Mononuclear cell (primary cell): ENCODE results near the gene CHRNA1. TPM values are rescaled to one million over a fixed set of nuclear protein-coding genes. Genes with fewer than 3 reads are reported as not detected.
"Not testable (repeated sequence)": the region's sequence is repeated elsewhere in the genome, so short reads cannot be mapped to it uniquely, and the experiment has no call there.

ENCODE experiments used
- H3K27me3 ChIP-seq: 2 replicates; pipeline ENCODE4 v1.6.0; 2011; ENCODE audit warnings: low read length, control low read depth; ENCODE audit not compliant: insufficient read depth
- H3K4me1 ChIP-seq: 2 replicates; pipeline ENCODE4 v1.5.1; 2011; ENCODE audit warnings: mild to moderate bottlenecking, low read length, control low read depth; ENCODE audit not compliant: insufficient read depth
- H3K4me3 ChIP-seq: 2 replicates; pipeline ENCODE4 v1.5.1; 2011; ENCODE audit warnings: mild to moderate bottlenecking, low read length, moderate library complexity
- H3K9me3 ChIP-seq: 2 replicates; pipeline ENCODE4 v1.5.1; 2011; ENCODE audit warnings: low read depth, mild to moderate bottlenecking, control low read depth, low read length
- total RNA-seq: library from RNA; depleted of rRNA; stranded (reverse); fragments of >200 nt; gene quantifications from one replicate; pipeline ENCODE4 v1.2.3, GENCODE V29; 2012

CHRNA1 gene
- total RNA-seq, 1 donor: 0.21 TPM

DNA sequence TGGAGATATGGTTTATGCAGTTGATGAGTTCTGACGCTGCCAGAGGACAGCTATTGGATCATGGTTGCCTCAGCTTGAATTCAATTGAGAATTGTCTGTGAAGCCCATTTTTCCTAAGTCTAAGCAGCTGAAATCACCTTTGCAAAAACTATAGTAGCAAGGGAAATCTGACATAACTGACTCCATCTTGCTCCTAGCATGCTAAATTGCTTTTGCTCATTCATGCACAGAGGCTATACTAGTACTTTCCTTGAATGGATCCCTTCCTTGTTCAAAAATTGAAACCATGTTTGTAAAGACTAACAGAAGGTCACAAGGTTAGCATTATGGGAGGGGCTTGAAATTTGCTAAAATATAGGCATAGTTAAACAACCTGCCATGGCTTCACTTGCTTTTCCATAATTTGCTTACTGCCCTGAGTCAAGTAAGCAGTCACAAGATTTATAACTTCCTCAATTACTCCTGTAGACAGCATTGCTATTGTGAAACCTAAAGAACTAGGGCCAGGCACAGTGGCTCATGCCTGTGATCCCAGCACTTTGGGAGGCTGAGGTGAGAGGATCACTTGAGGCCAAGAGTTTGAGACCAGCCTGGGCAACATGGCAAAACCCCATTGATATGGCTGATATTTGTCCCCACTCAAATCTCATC lies 41.2 kb downstream of the CHRNA1 start:
- Histone ChIP-seq H3K27me3 (peaks cover 17% of the 10 kb centered on the region), H3K9me3 (no peaks in the 10 kb centered on the region), H3K4me1 (peaks cover 7% of the 10 kb centered on the region), H3K4me3 (no peak overlapping the region)

GRCh38 chr2:174719016-174719415 lies 45.3 kb downstream of the CHRNA1 start:
- Histone ChIP-seq H3K9me3 (no peaks in the 10 kb centered on the region), H3K4me1 (peaks cover 20% of the 10 kb centered on the region), H3K4me3 (no peak overlapping the region), H3K27me3 (no peaks in the 10 kb centered on the region)

GRCh38 chr2:174718591-174718990 lies 45.7 kb downstream of the CHRNA1 start:
- no peak overlapping the region for H3K4me3 ChIP-seq
- peaks cover 20% of the 10 kb centered on the region for H3K4me1 ChIP-seq
- H3K27me3 ChIP-seq: no peaks in the 10 kb centered on the region
- no peaks in the 10 kb centered on the region for H3K9me3 ChIP-seq

GRCh38 chr2:174717916-174718315 lies 46.4 kb downstream of the CHRNA1 start:
- Histone ChIP-seq H3K4me1 (peaks cover 19% of the 10 kb centered on the region), H3K27me3 (no peaks in the 10 kb centered on the region), H3K9me3 (no peaks in the 10 kb centered on the region), H3K4me3 (no peak overlapping the region)

DNA sequence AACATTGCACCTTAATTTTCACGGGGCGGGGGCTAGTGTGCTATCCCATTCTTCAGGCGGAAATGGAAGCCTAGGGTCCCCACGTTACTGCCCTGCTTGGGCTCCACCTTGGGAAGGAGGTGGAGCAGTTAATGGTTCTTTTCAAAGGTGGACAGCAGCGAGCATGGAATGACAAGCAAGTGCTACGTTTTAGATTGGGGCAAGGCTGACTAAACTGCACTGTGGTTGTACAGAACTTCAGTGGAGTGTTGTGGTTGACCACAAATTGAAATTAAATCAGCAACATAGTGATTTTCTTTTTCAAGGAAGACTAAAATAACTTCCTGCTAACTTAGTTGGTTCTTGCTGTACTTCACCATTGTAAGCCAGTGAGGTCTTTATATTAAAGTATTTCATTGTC lies 47.0 kb downstream of the CHRNA1 start:
- Histone ChIP-seq H3K27me3 (no peaks in the 10 kb centered on the region), H3K4me1 (peaks cover 17% of the 10 kb centered on the region)

GRCh38 chr2:174716785-174717184 lies 47.5 kb downstream of the CHRNA1 start:
- Histone ChIP-seq H3K4me1 (peaks cover 17% of the 10 kb centered on the region), H3K27me3 (no peaks in the 10 kb centered on the region), H3K9me3 (no peaks in the 10 kb centered on the region), H3K4me3 (no peak overlapping the region)

More for the DNA sequence above, 47.0 kb downstream of the CHRNA1 start:
- Histone ChIP-seq H3K9me3 (no peaks in the 10 kb centered on the region), H3K4me3 (no peak overlapping the region)

- H3K4me3 ChIP-seq: no peak overlapping the region
- peaks cover 17% of the 10 kb centered on the region for H3K4me1 ChIP-seq
- H3K9me3 ChIP-seq: no peaks in the 10 kb centered on the region
- no peaks in the 10 kb centered on the region for H3K27me3 ChIP-seq
Measured at GRCh38 chr2:174713686-174714085, 50.6 kb downstream of the CHRNA1 start.

DNA sequence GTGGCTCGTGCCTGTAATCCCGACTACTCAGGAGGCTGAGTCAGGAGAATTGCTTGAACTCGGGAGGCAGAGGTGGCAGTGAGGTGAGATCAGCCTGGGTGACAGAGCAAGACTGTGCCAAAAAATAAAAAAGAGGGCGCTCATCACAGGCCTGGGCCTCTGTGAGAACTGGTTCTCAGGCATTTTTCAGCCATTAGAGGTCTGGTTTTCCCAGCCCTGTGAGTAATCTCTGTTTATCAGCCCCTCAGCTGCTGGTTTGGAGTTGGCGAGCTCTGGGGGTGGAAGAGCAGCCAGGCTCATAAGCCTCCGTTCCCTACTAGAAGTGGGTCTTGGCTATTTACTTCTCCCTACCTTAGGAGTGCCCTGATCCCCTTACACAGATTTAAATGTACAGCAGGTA lies 53.1 kb downstream of the CHRNA1 start:
- Histone ChIP-seq H3K4me1 (no peaks in the 10 kb centered on the region), H3K9me3 (no peaks in the 10 kb centered on the region), H3K4me3 (no peak overlapping the region), H3K27me3 (peaks cover 12% of the 10 kb centered on the region)

DNA sequence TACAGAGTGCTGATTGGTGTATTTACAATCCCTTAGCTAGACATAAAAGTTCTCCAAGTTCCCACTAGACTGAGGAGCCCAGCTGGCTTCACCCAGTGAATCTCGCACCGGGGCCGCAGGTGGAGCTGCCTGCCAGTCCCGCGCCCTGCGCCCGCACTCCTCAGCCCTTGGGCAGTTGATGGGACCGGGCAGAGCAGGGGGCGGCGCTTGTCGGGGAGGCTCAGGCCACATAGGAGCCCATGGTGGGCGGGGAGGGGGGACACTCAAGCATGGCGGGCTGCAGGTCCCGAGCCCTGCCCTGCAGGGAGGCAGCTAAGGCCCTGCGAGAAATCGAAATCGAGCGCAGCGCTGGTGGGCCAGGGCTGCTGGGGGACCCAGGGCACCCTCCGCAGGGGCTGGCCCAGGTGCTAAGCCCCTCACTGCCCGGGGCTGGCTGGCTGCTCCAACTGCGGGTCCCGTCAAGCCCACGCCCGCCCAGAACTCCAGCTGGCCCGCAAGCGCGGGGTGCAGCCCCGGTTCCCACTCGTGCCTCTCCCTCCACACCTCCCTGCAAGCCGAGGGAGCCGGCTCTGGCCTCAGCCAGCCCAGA lies 54.8 kb downstream of the CHRNA1 start:
- not testable (repeated sequence) for H3K4me3 ChIP-seq, H3K9me3 ChIP-seq, H3K4me1 ChIP-seq
- H3K27me3 ChIP-seq: peaks cover 12% of the 10 kb centered on the region

DNA sequence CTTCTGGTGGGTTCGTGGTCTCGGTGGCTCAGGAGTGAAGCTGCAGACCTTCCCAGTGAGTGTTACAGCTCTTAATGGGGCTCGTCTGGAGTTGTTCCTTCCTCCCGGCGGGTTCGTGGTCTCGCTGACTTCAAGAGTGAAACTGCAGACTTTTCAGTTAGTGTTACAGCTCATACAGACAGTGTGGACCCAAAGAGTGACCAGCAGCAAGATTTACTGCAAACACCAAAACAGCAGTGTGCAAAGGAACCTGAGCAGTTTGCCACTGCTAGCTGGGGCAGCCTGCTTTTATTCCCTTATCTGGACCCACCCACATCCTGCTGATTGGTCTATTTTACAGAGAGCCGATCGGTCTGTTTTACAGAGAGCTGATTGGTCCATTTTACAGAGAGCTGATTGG lies 55.6 kb downstream of the CHRNA1 start:
- no peak overlapping the region for H3K4me3 ChIP-seq
- peaks cover 10% of the 10 kb centered on the region for H3K4me1 ChIP-seq
- peaks cover 12% of the 10 kb centered on the region for H3K27me3 ChIP-seq
- no peaks in the 10 kb centered on the region for H3K9me3 ChIP-seq

DNA sequence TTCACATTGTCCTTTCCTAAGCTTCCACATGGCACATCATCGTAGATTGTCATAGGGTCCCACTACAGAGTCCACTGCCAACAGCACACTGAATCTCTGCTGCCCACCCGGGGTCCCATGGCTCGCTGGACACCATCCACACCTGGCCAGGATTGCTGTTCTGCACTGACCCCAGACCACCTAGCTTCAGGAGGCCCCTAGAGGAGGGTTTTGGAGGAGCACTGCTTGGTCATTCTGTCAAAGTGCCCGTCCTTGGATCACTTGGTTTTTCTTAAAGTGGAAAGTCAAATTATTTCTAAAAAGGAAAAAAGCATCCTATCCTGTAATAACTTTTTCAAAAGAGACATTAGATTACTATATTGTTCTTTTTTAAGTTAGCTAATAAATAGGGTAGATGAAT lies 59.0 kb downstream of the CHRNA1 start:
- Histone ChIP-seq H3K4me1 (peaks cover 13% of the 10 kb centered on the region), H3K4me3 (no peak overlapping the region), H3K27me3 (peaks cover 12% of the 10 kb centered on the region), H3K9me3 (no peaks in the 10 kb centered on the region)

- H3K4me3 ChIP-seq: no peak overlapping the region
- peaks cover 12% of the 10 kb centered on the region for H3K27me3 ChIP-seq
- no peaks in the 10 kb centered on the region for H3K9me3 ChIP-seq
- peaks cover 13% of the 10 kb centered on the region for H3K4me1 ChIP-seq
Measured at GRCh38 chr2:174704642-174705041, 59.6 kb downstream of the CHRNA1 start.

DNA sequence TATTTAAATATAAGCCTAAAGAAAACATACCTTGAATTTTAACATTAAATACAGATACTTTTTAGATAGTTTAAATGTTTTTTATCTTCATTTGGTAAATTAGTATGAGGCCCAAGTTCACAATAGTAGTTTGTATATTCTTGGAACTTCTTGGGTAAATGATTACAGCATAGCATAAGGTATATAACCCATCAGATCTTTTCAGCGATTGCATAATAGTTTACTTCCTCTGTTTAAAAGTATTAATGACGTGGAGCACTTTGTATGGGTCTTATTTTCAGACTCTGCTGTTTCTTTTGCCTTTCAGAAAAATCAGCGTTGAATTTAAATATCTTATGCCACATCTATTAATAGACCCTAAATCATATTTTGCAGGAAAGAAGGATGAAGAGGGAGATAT lies 60.2 kb downstream of the CHRNA1 start:
- no peak overlapping the region for H3K4me3 ChIP-seq
- H3K9me3 ChIP-seq: no peaks in the 10 kb centered on the region
- peaks cover 12% of the 10 kb centered on the region for H3K27me3 ChIP-seq
- H3K4me1 ChIP-seq: peaks cover 13% of the 10 kb centered on the region

DNA sequence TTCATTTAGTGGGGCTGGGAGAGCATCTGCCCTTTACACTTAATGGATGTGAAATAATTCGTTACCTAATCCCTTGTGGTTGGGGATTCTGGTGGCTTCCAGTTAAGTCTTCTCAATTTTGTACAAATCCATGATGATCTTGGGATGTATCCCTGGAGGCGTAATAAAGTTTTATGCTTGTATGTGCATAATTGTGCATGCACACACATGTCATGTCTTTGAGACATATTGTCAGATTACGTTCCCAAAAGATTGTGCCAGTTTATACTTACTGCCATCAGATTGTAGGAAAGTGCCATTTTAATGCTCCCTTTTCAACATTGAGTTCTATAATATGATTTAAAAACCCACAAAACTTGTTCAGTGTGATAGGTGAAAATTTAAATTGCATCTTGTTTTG lies 60.8 kb downstream of the CHRNA1 start:
- H3K4me1 ChIP-seq: peaks cover 13% of the 10 kb centered on the region
- H3K27me3 ChIP-seq: peaks cover 12% of the 10 kb centered on the region
- no peak overlapping the region for H3K4me3 ChIP-seq
- no peaks in the 10 kb centered on the region for H3K9me3 ChIP-seq

- Histone ChIP-seq H3K9me3 (no peaks in the 10 kb centered on the region), H3K4me1 (peaks cover 13% of the 10 kb centered on the region), H3K4me3 (no peak overlapping the region), H3K27me3 (peaks cover 5% of the 10 kb centered on the region)
Measured at GRCh38 chr2:174702541-174702940, 61.7 kb downstream of the CHRNA1 start.
